OCI-LY7 (cell line): ENCODE data around the gene AOAH.

Experiments used
- CTCF ChIP-seq: fragments of 200-600 bp; sonication (generic); conservative IDR thresholded peaks from 2 replicates; pipeline ENCODE4 v1.5.1; 2014; ENCODE audit warnings: mild to moderate bottlenecking, antibody characterized with exemption, low read length, moderate library complexity, mixed read lengths
- EZH2phosphoT487 ChIP-seq: fragments of 200-600 bp; sonication (generic); IDR thresholded peaks from 2 replicates; pipeline ENCODE4 v1.6.1; 2018; ENCODE audit warnings: low read depth, borderline replicate concordance, mild to moderate bottlenecking, mixed run types, antibody characterized with exemption, low read length, moderate library complexity, mixed read lengths

- TF ChIP-seq CTCF: no peak
- no peak for TF ChIP-seq EZH2phosphoT487
These were observed 124.0 kb downstream of the AOAH start for GRCh38 chr7:36600314-36600682.
